Measurements from ENCODE around the gene TMEM130. TPM values are rescaled to one million over a fixed set of nuclear protein-coding genes. Genes with fewer than 3 reads are reported as not detected.
"Not testable (repeated sequence)": the region's sequence is repeated elsewhere in the genome, so short reads cannot be mapped to it uniquely, and the experiment has no call there.

The TMEM130 gene
- total RNA-seq, 1 donor from 2014 or later: not detected

GRCh38 chr7:98860071-98860470 lies 9.7 kb downstream of the TMEM130 start:
- H3K27ac Mint-ChIP-seq: no peak overlapping the region
- no peaks in the 10 kb centered on the region for H3K36me3 Mint-ChIP-seq (ENCODE audit: low read depth)
- peaks cover 11% of the 10 kb centered on the region for H3K27me3 Mint-ChIP-seq (ENCODE audit: low read depth)
- no peak for DNase-seq (ENCODE audit: low spot score)
- no peaks in the 10 kb centered on the region for H3K9me3 Mint-ChIP-seq
- H3K4me3 Mint-ChIP-seq (ENCODE audit: low read depth): no peak overlapping the region
- no peaks in the 10 kb centered on the region for H3K4me1 Mint-ChIP-seq (ENCODE audit: low read depth)
- intact Hi-C loops (cut with micrococcal nuclease): no loop called here

- Mint-ChIP-seq H3K4me3 (ENCODE audit: low read depth) (no peak overlapping the region), H3K27ac (no peak overlapping the region), H3K4me1 (ENCODE audit: low read depth) (no peaks in the 10 kb centered on the region), H3K9me3 (no peaks in the 10 kb centered on the region), H3K36me3 (ENCODE audit: low read depth) (no peaks in the 10 kb centered on the region), H3K27me3 (ENCODE audit: low read depth) (peaks cover 6% of the 10 kb centered on the region)
- intact Hi-C loops (cut with micrococcal nuclease): no loop called here
- no peak for DNase-seq (ENCODE audit: low spot score)
These were observed 14.0 kb downstream of the TMEM130 start for GRCh38 chr7:98855610-98856422.

- H3K4me1 Mint-ChIP-seq (ENCODE audit: low read depth): no peaks in the 10 kb centered on the region
- H3K27me3 Mint-ChIP-seq (ENCODE audit: low read depth): no peaks in the 10 kb centered on the region
- H3K4me3 Mint-ChIP-seq (ENCODE audit: low read depth): no peak overlapping the region
- intact Hi-C loops (cut with micrococcal nuclease): no loop called here
- no peak for DNase-seq (ENCODE audit: low spot score)
- H3K9me3 Mint-ChIP-seq: no peaks in the 10 kb centered on the region
- no peaks in the 10 kb centered on the region for H3K36me3 Mint-ChIP-seq (ENCODE audit: low read depth)
- H3K27ac Mint-ChIP-seq: no peak overlapping the region
These were observed 17.0 kb downstream of the TMEM130 start for GRCh38 chr7:98852826-98853225.

GRCh38 chr7:98848918-98849317 lies 20.9 kb downstream of the TMEM130 start:
- Mint-ChIP-seq H3K4me1 (ENCODE audit: low read depth) (no peaks in the 10 kb centered on the region), H3K36me3 (ENCODE audit: low read depth) (no peaks in the 10 kb centered on the region), H3K4me3 (ENCODE audit: low read depth) (no peak overlapping the region), H3K27me3 (ENCODE audit: low read depth) (no peaks in the 10 kb centered on the region), H3K27ac (no peak overlapping the region), H3K9me3 (no peaks in the 10 kb centered on the region)
- DNase-seq (ENCODE audit: low spot score): no peak
- intact Hi-C loops (cut with micrococcal nuclease): no loop called here

- H3K4me1 Mint-ChIP-seq (ENCODE audit: low read depth); H3K36me3 Mint-ChIP-seq (ENCODE audit: low read depth); intact Hi-C loops (cut with micrococcal nuclease); H3K27ac Mint-ChIP-seq; DNase-seq (ENCODE audit: low spot score); H3K27me3 Mint-ChIP-seq (ENCODE audit: low read depth); H3K4me3 Mint-ChIP-seq (ENCODE audit: low read depth); H3K9me3 Mint-ChIP-seq: not testable (repeated sequence)
These were observed 27.3 kb downstream of the TMEM130 start for GRCh38 chr7:98842552-98842951.

GRCh38 chr7:98841179-98841997 lies 28.4 kb downstream of the TMEM130 start:
- H3K27me3 Mint-ChIP-seq (ENCODE audit: low read depth): no peaks in the 10 kb centered on the region

GRCh38 chr7:98840722-98841121 lies 29.1 kb downstream of the TMEM130 start:
- Mint-ChIP-seq H3K27me3 (ENCODE audit: low read depth) (no peaks in the 10 kb centered on the region), H3K27ac (no peak overlapping the region), H3K36me3 (ENCODE audit: low read depth) (no peaks in the 10 kb centered on the region), H3K9me3 (no peaks in the 10 kb centered on the region), H3K4me1 (ENCODE audit: low read depth) (no peaks in the 10 kb centered on the region), H3K4me3 (ENCODE audit: low read depth) (no peak overlapping the region)
- DNase-seq (ENCODE audit: low spot score): no peak
- intact Hi-C loops (cut with micrococcal nuclease): loop anchor here (2.0 kb wide), 1 partner anchor 408 kb away; no protein-coding TSS in a partner anchor

More at GRCh38 chr7:98841179-98841997, 28.4 kb downstream of the TMEM130 start:
- no peaks in the 10 kb centered on the region for H3K36me3 Mint-ChIP-seq (ENCODE audit: low read depth)
- peak; percentile 31 for DNase-seq (ENCODE audit: low spot score)
- H3K4me3 Mint-ChIP-seq (ENCODE audit: low read depth): no peak overlapping the region
- H3K27ac Mint-ChIP-seq: no peak overlapping the region
- H3K4me1 Mint-ChIP-seq (ENCODE audit: low read depth): no peaks in the 10 kb centered on the region
- intact Hi-C loops (cut with micrococcal nuclease): loop anchor here (2.0 kb wide), 1 partner anchor 409 kb away; no protein-coding TSS in a partner anchor
- no peaks in the 10 kb centered on the region for H3K9me3 Mint-ChIP-seq

- Mint-ChIP-seq H3K4me1 (ENCODE audit: low read depth) (no peaks in the 10 kb centered on the region), H3K9me3 (no peaks in the 10 kb centered on the region), H3K4me3 (ENCODE audit: low read depth) (no peak overlapping the region), H3K27ac (no peak overlapping the region), H3K27me3 (ENCODE audit: low read depth) (no peaks in the 10 kb centered on the region), H3K36me3 (ENCODE audit: low read depth) (no peaks in the 10 kb centered on the region)
- intact Hi-C loops (cut with micrococcal nuclease): loop anchor here (2.0 kb wide), 1 partner anchor 407 kb away; no protein-coding TSS in a partner anchor
- no peak for DNase-seq (ENCODE audit: low spot score)
These were observed 29.7 kb downstream of the TMEM130 start for GRCh38 chr7:98840096-98840495.

- Mint-ChIP-seq H3K9me3 (no peaks in the 10 kb centered on the region), H3K36me3 (ENCODE audit: low read depth) (no peaks in the 10 kb centered on the region)
- intact Hi-C loops (cut with micrococcal nuclease): no loop called here
These were observed 32.2 kb downstream of the TMEM130 start for GRCh38 chr7:98837630-98837972.

GRCh38 chr7:98836811-98837629 lies 32.8 kb downstream of the TMEM130 start:
- Mint-ChIP-seq H3K27me3 (ENCODE audit: low read depth) (no peaks in the 10 kb centered on the region), H3K27ac (no peak overlapping the region), H3K4me1 (ENCODE audit: low read depth) (no peaks in the 10 kb centered on the region), H3K36me3 (ENCODE audit: low read depth) (no peaks in the 10 kb centered on the region), H3K9me3 (no peaks in the 10 kb centered on the region), H3K4me3 (ENCODE audit: low read depth) (no peak overlapping the region)
- intact Hi-C loops (cut with micrococcal nuclease): no loop called here
- no peak for DNase-seq (ENCODE audit: low spot score)

More at GRCh38 chr7:98837630-98837972, 32.2 kb downstream of the TMEM130 start:
- DNase-seq (ENCODE audit: low spot score): no peak
- Mint-ChIP-seq H3K27ac (no peak overlapping the region), H3K4me1 (ENCODE audit: low read depth) (no peaks in the 10 kb centered on the region), H3K4me3 (ENCODE audit: low read depth) (no peak overlapping the region), H3K27me3 (ENCODE audit: low read depth) (no peaks in the 10 kb centered on the region)

GRCh38 chr7:98834949-98835348 lies 34.9 kb downstream of the TMEM130 start:
- no peak overlapping the region for H3K27ac Mint-ChIP-seq
- no peaks in the 10 kb centered on the region for H3K27me3 Mint-ChIP-seq (ENCODE audit: low read depth)
- no peaks in the 10 kb centered on the region for H3K4me1 Mint-ChIP-seq (ENCODE audit: low read depth)
- no peaks in the 10 kb centered on the region for H3K36me3 Mint-ChIP-seq (ENCODE audit: low read depth)
- no peak overlapping the region for H3K4me3 Mint-ChIP-seq (ENCODE audit: low read depth)
- intact Hi-C loops (cut with micrococcal nuclease): no loop called here
- DNase-seq (ENCODE audit: low spot score): no peak
- no peaks in the 10 kb centered on the region for H3K9me3 Mint-ChIP-seq

- Mint-ChIP-seq H3K27me3 (ENCODE audit: low read depth) (no peaks in the 10 kb centered on the region), H3K4me1 (ENCODE audit: low read depth) (no peaks in the 10 kb centered on the region), H3K9me3 (no peaks in the 10 kb centered on the region), H3K36me3 (ENCODE audit: low read depth) (no peaks in the 10 kb centered on the region), H3K4me3 (ENCODE audit: low read depth) (no peak overlapping the region), H3K27ac (no peak overlapping the region)
- no peak for DNase-seq (ENCODE audit: low spot score)
- intact Hi-C loops (cut with micrococcal nuclease): no loop called here
These were observed 36.8 kb downstream of the TMEM130 start for GRCh38 chr7:98833022-98833421.

All from activated T-helper 2 cell treated with anti-CD3 and anti-CD28 coated beads, Interferon-gamma antibody, Interleukin-2, Interleukin-4, amounts not matched to agents 10 μg/mL and 5 μg/mL and 100 μg/mL, durations not matched to agents 14 hours and 24 hours and 36 hours (primary cell).